HG03066 (cell line): ENCODE data around the gene PTCSC3.
"Not testable (repeated sequence)": the region's sequence is repeated elsewhere in the genome, so short reads cannot be mapped to it uniquely, and the experiment has no call there.

ENCODE experiments used
- ATAC-seq: cut with Tn5 transposase; IDR thresholded peaks from one replicate; pipeline ENCODE4 v1.9.1; 2021; ENCODE audit warnings: low read depth; ENCODE audit not compliant: unreplicated experiment

Gene PTCSC3

GRCh38 chr14:36174767-36175424 is 1.6 kb downstream of the PTCSC3 start:
- no peak for ATAC-seq

GRCh38 chr14:36173161-36173560 is 3.4 kb downstream of the PTCSC3 start:
- ATAC-seq, result no peak

GRCh38 chr14:36171607-36172006 is 4.9 kb downstream of the PTCSC3 start:
- ATAC-seq, result no peak

GRCh38 chr14:36167431-36167830 is 9.1 kb downstream of the PTCSC3 start:
- ATAC-seq, result no peak

- no peak for ATAC-seq
These were observed 13.1 kb downstream of the PTCSC3 start for GRCh38 chr14:36163451-36163850.

- ATAC-seq, result no peak
These were observed 14.3 kb downstream of the PTCSC3 start for GRCh38 chr14:36162267-36162666.

- no peak for ATAC-seq
These were observed 14.7 kb downstream of the PTCSC3 start for GRCh38 chr14:36161776-36162175.

GRCh38 chr14:36151335-36151734 is 25.2 kb downstream of the PTCSC3 start:
- ATAC-seq, result no peak

- no peak for ATAC-seq
These were observed 42.5 kb downstream of the PTCSC3 start for GRCh38 chr14:36134038-36134437.

GRCh38 chr14:36132826-36133225 is 43.7 kb downstream of the PTCSC3 start:
- ATAC-seq, result no peak

- ATAC-seq, result no peak
These were observed 46.3 kb downstream of the PTCSC3 start for GRCh38 chr14:36130186-36130585.

GRCh38 chr14:36129181-36129580 is 47.3 kb downstream of the PTCSC3 start:
- no peak for ATAC-seq

- ATAC-seq, result no peak
These were observed 63.2 kb downstream of the PTCSC3 start for GRCh38 chr14:36113341-36113740.

GRCh38 chr14:36111822-36112583 is 64.5 kb downstream of the PTCSC3 start:
- no peak for ATAC-seq

GRCh38 chr14:36105401-36105800 is 71.1 kb downstream of the PTCSC3 start:
- no peak for ATAC-seq

- ATAC-seq, result not testable (repeated sequence)
These were observed 72.3 kb downstream of the PTCSC3 start for GRCh38 chr14:36104258-36104657.

- no peak for ATAC-seq
These were observed 76.9 kb downstream of the PTCSC3 start for GRCh38 chr14:36099619-36100018.

- ATAC-seq, result no peak
These were observed 79.2 kb downstream of the PTCSC3 start for GRCh38 chr14:36097356-36097755.

- no peak for ATAC-seq
These were observed 80.4 kb downstream of the PTCSC3 start for GRCh38 chr14:36096090-36096489.

- ATAC-seq, result no peak
These were observed 81.6 kb downstream of the PTCSC3 start for GRCh38 chr14:36094963-36095362.

- ATAC-seq, result peak; percentile 86
These were observed 85.4 kb downstream of the PTCSC3 start for GRCh38 chr14:36091096-36091495.

- no peak for ATAC-seq
These were observed 89.1 kb downstream of the PTCSC3 start for GRCh38 chr14:36087411-36087810.
